PC-3 (cell line): ENCODE data around the gene LY6G5C.

Experiments used
- EZH2 ChIP-seq: fragments of 300-600 bp; sonication (generic); IDR thresholded peaks from one replicate; pipeline ENCODE4 v1.6.1; 2017; ENCODE audit warnings: antibody characterized with exemption, mild to moderate bottlenecking, low read length; ENCODE audit not compliant: unreplicated experiment
- EZH2phosphoT487 ChIP-seq: fragments of 300-600 bp; sonication (generic); IDR thresholded peaks from 2 replicates; pipeline ENCODE4 v1.6.1; 2018; ENCODE audit warnings: mild to moderate bottlenecking, antibody characterized with exemption, low read length, borderline replicate concordance
- TF ChIP-seq, protein P1 (sequence below): fragments of 300-600 bp; sonication (generic); conservative IDR thresholded peaks from 2 replicates; pipeline ENCODE4 v1.5.1; 2017; ENCODE audit warnings: antibody characterized with exemption, low read depth, mild to moderate bottlenecking, low read length

DNA sequence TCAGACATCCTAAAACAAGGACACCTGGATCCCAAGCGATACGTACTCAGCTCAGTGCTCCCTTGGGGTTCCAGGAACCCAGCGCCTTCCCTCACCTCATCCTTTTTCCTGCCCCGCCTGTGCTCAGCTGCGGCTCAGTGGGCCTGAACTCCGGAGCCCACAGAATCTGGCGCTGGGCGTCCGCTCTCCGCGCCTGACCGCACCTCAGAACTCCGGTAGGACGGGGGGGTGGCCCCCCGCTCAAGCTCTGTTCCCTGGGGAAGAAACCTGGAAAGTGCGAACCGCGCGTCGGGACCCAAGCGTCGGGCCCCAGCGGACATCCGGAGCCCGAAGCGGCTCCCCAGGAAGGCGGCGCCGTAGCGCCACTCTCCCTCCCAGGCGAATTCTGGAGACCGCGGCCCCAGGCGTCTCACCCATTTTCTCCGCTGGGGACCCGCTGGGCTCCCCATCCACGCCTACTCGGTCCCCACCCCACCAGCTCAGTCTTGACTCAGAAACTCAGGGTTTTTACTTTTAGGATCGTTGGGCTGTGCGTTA, 336 bp upstream of the LY6G5C start:
- TF ChIP-seq, protein P1, sequence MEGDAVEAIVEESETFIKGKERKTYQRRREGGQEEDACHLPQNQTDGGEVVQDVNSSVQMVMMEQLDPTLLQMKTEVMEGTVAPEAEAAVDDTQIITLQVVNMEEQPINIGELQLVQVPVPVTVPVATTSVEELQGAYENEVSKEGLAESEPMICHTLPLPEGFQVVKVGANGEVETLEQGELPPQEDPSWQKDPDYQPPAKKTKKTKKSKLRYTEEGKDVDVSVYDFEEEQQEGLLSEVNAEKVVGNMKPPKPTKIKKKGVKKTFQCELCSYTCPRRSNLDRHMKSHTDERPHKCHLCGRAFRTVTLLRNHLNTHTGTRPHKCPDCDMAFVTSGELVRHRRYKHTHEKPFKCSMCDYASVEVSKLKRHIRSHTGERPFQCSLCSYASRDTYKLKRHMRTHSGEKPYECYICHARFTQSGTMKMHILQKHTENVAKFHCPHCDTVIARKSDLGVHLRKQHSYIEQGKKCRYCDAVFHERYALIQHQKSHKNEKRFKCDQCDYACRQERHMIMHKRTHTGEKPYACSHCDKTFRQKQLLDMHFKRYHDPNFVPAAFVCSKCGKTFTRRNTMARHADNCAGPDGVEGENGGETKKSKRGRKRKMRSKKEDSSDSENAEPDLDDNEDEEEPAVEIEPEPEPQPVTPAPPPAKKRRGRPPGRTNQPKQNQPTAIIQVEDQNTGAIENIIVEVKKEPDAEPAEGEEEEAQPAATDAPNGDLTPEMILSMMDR, result no peak
- TF ChIP-seq EZH2phosphoT487 (no peak), EZH2 (no peak)
